GM18909 (cell line): ENCODE measurements around the gene INSM1.
"Not testable (repeated sequence)": the region's sequence is repeated elsewhere in the genome, so short reads cannot be mapped to it uniquely, and the experiment has no call there.

Source experiments
- ATAC-seq: cut with Tn5 transposase; IDR thresholded peaks from one replicate; pipeline ENCODE4 v1.9.1; 2021; ENCODE audit warnings: mild to moderate bottlenecking; ENCODE audit not compliant: unreplicated experiment, poor library complexity

The INSM1 gene

GRCh38 chr20:20367575-20368417 lies at the start of gene INSM1:
INSM1 (plus strand) TSS chr20:20368104; CDS start chr20:20368268, 164 bp downstream.
- no peak for ATAC-seq

DNA sequence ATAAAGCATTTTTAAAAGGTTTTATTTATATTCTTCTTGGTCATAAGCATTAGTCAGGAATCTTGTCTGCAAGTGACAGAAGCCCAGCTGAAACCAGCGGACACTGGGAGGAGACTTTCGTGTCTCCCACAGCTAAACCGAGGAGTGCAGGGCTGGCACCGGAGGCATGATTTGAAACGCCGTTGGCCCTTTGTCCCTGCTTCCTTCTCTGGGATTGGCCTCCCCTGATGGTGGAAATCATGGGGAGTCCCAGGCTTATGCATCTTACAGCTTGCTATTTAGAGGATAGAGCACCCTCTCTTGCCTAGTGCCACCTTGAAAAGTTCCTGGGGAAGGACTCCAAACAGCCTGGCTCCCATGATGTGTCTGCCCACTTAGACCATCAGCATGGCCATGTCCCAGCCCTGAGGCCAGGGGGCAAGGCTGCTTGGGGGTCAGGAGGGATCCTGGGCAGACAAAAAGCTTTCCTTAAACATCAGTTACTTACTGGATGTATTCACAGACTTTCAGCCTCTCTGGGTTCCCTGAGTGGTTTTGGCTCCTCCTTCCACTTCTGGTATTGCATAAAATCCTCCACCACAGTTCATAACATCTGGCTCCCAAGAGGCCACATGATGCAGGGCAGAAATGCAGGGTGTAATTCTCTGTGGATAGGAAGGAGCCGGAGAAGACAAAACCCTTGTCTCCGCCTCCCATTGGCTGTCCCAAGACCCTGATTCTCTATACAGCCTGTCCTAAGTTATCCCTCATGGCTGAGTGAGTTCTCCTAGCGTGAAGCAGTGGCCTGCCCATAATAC lies 49.3 kb upstream of the INSM1 start:
- no peak for ATAC-seq

DNA sequence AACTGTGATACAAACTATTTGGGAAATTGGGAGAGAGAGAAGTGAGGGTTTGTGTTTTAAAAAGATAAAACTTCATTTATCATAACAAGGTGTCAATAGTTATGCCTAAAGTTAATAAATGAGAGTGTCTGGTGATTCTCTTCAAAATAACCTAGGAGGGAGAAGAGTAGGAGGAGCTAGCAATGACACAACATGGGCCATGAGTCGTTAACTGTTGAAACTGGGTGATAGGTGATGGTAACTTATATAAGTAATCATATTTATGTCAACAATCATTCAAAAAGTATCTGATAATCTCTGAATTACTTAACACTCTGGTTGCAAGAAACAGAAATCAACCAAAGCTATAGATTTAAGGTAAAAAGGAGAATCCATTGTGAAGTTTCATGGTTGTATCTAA lies 46.8 kb upstream of the INSM1 start:
- ATAC-seq: no peak

- ATAC-seq: no peak
Observed at GRCh38 chr20:20321917-20322316, 46.0 kb upstream of the INSM1 start.

- ATAC-seq: no peak
Observed at GRCh38 chr20:20322912-20323311, 45.0 kb upstream of the INSM1 start.

DNA sequence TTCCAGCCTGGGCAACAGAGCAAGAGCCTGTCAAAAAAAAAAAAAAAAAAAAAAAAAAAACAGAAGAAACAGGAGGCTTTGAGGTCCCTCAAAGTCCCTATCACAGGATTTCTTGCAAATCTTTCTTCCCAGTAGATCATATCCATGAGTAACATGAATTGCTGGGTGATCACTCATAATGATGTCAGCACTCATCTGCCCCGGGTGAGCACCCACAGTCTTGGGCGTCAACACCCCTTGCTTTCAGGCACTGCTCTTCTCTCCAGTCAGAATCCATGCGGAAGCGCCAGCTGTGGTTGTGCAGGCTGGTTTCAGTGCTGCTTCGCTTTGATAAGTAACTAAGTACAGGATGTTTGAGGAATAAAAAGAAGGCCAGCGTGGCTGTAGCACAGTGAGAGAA lies 40.2 kb upstream of the INSM1 start:
- ATAC-seq: no peak

GRCh38 chr20:20329564-20329963 lies 38.3 kb upstream of the INSM1 start:
- no peak for ATAC-seq

DNA sequence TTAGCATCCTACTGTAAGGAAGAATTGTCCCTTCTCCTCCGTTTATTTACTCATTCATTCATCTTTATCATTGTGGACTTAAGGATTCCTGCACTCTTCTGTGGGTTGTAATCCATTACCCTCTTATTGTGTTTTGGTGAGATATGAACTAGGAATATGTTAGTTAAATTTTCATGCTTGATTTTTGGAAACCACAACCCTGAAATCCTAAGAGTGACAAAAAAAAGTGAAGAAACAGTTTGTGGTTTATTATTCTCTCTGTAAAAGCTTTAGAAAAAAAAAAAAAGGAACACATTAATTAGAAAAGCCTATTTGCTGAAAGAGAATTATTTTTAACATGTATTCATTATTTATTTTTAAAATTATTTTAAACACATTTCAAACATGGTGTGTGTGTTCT lies 36.7 kb upstream of the INSM1 start:
- ATAC-seq: no peak

DNA sequence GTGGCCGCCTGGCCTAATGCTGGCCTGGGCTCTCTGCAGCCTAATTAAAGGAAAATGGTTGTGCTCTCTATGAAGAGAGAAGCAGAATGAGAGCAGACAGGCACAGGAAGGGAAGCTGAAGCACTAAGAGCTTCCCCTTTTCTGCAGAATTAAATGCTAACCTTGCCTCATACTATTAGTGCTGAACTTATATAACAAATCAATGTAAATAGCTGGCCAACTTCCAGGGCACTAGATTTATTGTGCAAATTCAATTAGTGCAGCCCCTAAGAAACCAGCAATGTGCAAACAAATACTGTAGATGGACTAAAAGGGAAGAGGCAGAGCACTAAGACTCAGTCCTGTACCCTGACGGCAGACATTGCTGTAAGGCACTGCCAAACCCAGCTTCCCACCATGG lies 36.1 kb upstream of the INSM1 start:
- no peak for ATAC-seq

- ATAC-seq: no peak
Observed at GRCh38 chr20:20333866-20334265, 34.0 kb upstream of the INSM1 start.

- ATAC-seq: peak; percentile 95
Observed at GRCh38 chr20:20334489-20334888, 33.4 kb upstream of the INSM1 start.

DNA sequence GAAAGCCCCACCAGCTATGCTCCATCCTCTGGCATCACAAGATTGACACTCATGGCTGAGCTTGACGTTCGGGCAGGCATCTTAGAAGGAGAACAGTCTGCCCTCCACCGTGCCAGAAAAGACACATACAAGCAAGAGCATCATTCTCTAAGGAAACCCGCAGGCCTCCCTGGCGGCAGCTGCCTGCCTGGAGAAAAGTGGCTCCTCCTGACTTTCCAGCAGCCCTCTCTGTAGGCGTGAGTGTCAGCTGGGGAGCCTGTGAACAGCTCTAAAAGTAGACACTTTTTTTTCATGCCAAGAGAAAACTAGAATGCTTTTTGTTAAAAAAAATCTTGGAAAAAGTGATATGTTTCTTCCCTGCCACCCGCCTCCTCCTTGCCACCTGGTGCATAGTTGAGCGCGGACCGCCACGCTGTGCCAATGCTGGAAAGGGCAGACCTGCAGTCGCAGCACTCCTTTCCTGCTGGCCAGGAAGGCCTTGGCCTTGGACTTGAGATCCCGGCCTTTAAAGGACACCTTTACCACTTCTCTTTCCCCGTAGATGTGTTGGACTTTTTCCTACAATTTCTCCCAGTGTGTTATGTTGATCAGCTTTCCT lies 29.7 kb upstream of the INSM1 start:
- ATAC-seq: no peak

- no peak for ATAC-seq
Observed at GRCh38 chr20:20340443-20340842, 27.5 kb upstream of the INSM1 start.

DNA sequence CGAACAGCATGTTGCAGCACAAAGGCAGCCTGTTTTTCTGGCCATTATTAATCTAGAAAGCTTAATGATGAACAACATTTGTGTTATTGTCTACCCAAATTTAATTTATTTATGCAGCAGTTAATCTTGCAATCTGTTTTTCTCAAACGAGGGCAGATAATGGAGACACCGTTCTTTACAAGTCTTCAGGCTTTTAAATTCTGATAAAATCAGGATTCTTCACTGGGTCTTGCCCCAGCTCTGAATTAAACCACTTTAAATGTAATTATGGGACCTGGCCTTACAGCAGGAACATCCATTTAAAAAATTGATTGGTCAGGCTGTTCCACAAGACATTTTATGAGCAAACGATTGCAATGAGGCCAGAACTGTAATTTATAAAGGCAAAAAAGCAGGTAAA lies 26.5 kb upstream of the INSM1 start:
- no peak for ATAC-seq

GRCh38 chr20:20342066-20342465 lies 25.8 kb upstream of the INSM1 start:
- no peak for ATAC-seq

- no peak for ATAC-seq
Observed at GRCh38 chr20:20343932-20344331, 24.0 kb upstream of the INSM1 start.

DNA sequence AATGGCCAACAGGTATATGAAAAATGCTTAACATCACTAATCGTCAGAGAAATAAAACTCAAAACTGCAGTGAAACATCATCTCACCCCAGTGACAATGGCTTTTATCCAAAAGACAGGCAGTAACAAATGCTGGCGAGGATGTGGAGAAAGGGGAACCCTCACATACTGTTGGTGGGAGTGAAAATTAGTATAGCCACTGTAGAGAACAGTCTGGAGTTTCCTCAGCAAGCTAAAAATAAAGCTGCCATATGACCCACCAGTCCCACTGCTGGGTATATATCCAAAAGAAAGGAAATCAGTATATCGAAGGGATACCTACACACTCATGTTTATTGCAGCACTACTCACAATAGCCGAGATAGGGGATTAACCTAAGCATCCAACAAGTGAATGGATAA lies 23.4 kb upstream of the INSM1 start:
- ATAC-seq: no peak

DNA sequence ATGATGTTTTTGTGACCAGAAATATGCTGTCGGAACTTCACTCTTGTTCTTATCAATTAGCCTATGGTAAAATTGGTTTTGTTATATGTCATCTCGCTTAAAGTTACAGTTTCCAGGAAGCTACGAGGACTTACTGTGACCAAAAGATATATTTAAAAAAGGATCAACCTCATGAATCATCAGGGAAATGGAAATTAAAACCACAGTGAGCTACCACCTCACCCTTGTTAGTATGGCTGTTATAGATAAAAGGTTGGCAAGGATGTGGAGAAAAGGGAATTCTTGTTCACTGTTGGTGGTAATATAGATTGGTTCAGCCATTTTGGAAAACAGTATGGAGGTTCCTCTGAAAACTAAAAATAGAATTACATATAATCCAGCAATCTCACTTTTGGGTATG lies 14.3 kb upstream of the INSM1 start:
- ATAC-seq: no peak

GRCh38 chr20:20355503-20355902 lies 12.4 kb upstream of the INSM1 start:
- ATAC-seq: not testable (repeated sequence)

DNA sequence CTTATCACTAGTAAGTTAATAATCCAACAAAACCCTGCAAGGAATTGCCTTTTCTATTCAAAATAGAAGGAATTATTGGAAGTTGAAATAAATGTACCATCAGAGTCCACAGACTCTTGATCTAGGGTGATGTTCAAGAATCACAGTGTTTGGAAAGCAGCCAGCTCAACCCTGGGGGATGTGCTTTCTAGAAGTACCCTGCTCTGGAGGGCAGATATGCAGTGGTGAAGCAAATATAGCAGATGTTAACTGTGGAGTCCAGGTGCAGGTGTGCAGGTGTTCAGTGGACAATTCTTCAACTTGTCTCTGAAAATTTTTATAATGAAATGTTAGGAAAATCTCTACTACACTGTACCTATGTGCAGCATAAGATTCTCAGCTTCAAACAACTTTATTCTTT lies 9.1 kb upstream of the INSM1 start:
- ATAC-seq: no peak

DNA sequence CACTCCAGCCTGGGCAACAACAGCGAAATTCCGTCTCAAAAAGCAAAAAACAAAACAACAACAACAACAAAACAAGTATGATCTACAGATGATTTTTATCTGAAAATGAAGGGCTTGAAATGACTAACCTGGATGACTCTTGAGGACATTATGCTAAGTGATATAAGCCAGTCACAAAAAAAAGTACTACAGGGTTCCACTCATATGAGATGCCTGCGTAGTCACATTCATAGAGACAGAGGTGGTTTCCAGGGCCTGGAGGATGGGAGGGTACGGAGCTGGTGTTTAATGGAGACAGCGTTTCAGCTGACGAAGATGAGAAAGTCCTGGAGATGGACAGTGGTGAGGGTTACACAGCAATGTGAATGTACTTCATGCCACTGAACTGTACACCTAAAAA lies 8.3 kb upstream of the INSM1 start:
- no peak for ATAC-seq
